HEK293 (cell line): ENCODE data around the gene CLDN1.
A peak's percentile ranks its signal among the peaks of the same experiment; 100 is the strongest.

Experiments used
- EGR2 ChIP-seq: fragments of 450-650 bp; formaldehyde crosslinking; IDR thresholded peaks from 2 replicates; pipeline ENCODE4 v1.5.1; 2016; ENCODE audit warnings: low read depth, missing biosample characterization, missing genetic modification characterization
- PRDM2 ChIP-seq: fragments of 450-650 bp; formaldehyde crosslinking; IDR thresholded peaks from 2 replicates; pipeline ENCODE4 v1.5.1; 2016; ENCODE audit warnings: missing biosample characterization, missing genetic modification characterization, borderline replicate concordance
- SALL2 ChIP-seq: fragments of 450-650 bp; formaldehyde crosslinking; IDR thresholded peaks from 2 replicates; pipeline ENCODE4 v1.5.0; 2017; ENCODE audit warnings: missing biosample characterization, mild to moderate bottlenecking, missing genetic modification characterization, borderline replicate concordance
- SP2 ChIP-seq: fragments of 450-650 bp; formaldehyde crosslinking; IDR thresholded peaks from 2 replicates; pipeline ENCODE4 v1.5.1; 2016; ENCODE audit warnings: missing biosample characterization, missing genetic modification characterization
- YY1 ChIP-seq: fragments of 450-650 bp; formaldehyde crosslinking; IDR thresholded peaks from 2 replicates; pipeline ENCODE4 v1.5.1; 2018; ENCODE audit warnings: missing biosample characterization, missing genetic modification characterization
- ZBTB11 ChIP-seq: fragments of 450-650 bp; formaldehyde crosslinking; conservative IDR thresholded peaks from 2 replicates; pipeline ENCODE4 v1.5.1; 2016; ENCODE audit warnings: low read depth, missing biosample characterization, missing genetic modification characterization
- ZFP69B ChIP-seq: fragments of 450-650 bp; formaldehyde crosslinking; IDR thresholded peaks from 2 replicates; pipeline ENCODE4 v1.5.1; 2016; ENCODE audit warnings: missing biosample characterization, missing genetic modification characterization
- ZNF121 ChIP-seq: fragments of 450-650 bp; formaldehyde crosslinking; IDR thresholded peaks from 2 replicates; pipeline ENCODE4 v1.5.1; 2016; ENCODE audit warnings: missing biosample characterization, missing genetic modification characterization
- ZNF211 ChIP-seq: fragments of 450-650 bp; formaldehyde crosslinking; IDR thresholded peaks from 2 replicates; pipeline ENCODE4 v1.5.1; 2016; ENCODE audit warnings: low read depth, missing biosample characterization, missing genetic modification characterization
- ZNF433 ChIP-seq: fragments of 450-650 bp; formaldehyde crosslinking; IDR thresholded peaks from 2 replicates; pipeline ENCODE4 v1.5.1; 2016; ENCODE audit warnings: missing biosample characterization, missing genetic modification characterization, low read depth
- ZNF449 ChIP-seq: fragments of 450-650 bp; formaldehyde crosslinking; IDR thresholded peaks from 2 replicates; pipeline ENCODE4 v1.5.1; 2017; ENCODE audit warnings: missing biosample characterization, mild to moderate bottlenecking, missing genetic modification characterization, moderate library complexity
- ZNF571 ChIP-seq: fragments of 450-650 bp; formaldehyde crosslinking; IDR thresholded peaks from 2 replicates; pipeline ENCODE4 v1.5.0; 2017; ENCODE audit warnings: missing biosample characterization, missing genetic modification characterization
- TF ChIP-seq, protein P1 (sequence below): fragments of 450-650 bp; formaldehyde crosslinking; IDR thresholded peaks from 2 replicates; pipeline ENCODE4 v1.5.0; 2017; ENCODE audit warnings: missing biosample characterization, missing genetic modification characterization, borderline replicate concordance
- TF ChIP-seq, protein P2 (sequence below): fragments of 450-650 bp; formaldehyde crosslinking; IDR thresholded peaks from 2 replicates; pipeline ENCODE4 v1.5.1; 2016; ENCODE audit warnings: missing biosample characterization, missing genetic modification characterization
- TF ChIP-seq, protein P3 (sequence below): fragments of 450-650 bp; formaldehyde crosslinking; IDR thresholded peaks from 2 replicates; pipeline ENCODE4 v1.5.1; 2016; ENCODE audit warnings: missing biosample characterization, missing genetic modification characterization, low read depth

Gene CLDN1

GRCh38 chr3:190321789-190322603 lies at the start of gene CLDN1 (continued):
- TF ChIP-seq ZNF571 (tag by site-specific recombination) (no peak), SP2 (tag by site-specific recombination) (no peak), ZNF121 (tag by site-specific recombination) (no peak), ZBTB11 (tag by site-specific recombination) (0 out of 2 replicates have a peak, but pooled peaks have one; percentile 22), ZNF433 (tag by site-specific recombination) (no peak), ZNF449 (tag by site-specific recombination) (peak; percentile 99), PRDM2 (no peak), ZFP69B (tag by site-specific recombination) (peak; percentile 77; the same call in 1 of the 2 replicates), EGR2 (tag by site-specific recombination) (no peak), ZNF211 (tag by site-specific recombination) (no peak), YY1 (tag by site-specific recombination) (0 out of 2 replicates have a peak, but pooled peaks have one; percentile 61), SALL2 (tag by site-specific recombination) (no peak)
- TF ChIP-seq, protein P1, sequence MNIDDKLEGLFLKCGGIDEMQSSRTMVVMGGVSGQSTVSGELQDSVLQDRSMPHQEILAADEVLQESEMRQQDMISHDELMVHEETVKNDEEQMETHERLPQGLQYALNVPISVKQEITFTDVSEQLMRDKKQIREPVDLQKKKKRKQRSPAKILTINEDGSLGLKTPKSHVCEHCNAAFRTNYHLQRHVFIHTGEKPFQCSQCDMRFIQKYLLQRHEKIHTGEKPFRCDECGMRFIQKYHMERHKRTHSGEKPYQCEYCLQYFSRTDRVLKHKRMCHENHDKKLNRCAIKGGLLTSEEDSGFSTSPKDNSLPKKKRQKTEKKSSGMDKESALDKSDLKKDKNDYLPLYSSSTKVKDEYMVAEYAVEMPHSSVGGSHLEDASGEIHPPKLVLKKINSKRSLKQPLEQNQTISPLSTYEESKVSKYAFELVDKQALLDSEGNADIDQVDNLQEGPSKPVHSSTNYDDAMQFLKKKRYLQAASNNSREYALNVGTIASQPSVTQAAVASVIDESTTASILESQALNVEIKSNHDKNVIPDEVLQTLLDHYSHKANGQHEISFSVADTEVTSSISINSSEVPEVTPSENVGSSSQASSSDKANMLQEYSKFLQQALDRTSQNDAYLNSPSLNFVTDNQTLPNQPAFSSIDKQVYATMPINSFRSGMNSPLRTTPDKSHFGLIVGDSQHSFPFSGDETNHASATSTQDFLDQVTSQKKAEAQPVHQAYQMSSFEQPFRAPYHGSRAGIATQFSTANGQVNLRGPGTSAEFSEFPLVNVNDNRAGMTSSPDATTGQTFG (tag by site-specific recombination) = no peak
- TF ChIP-seq, protein P2, sequence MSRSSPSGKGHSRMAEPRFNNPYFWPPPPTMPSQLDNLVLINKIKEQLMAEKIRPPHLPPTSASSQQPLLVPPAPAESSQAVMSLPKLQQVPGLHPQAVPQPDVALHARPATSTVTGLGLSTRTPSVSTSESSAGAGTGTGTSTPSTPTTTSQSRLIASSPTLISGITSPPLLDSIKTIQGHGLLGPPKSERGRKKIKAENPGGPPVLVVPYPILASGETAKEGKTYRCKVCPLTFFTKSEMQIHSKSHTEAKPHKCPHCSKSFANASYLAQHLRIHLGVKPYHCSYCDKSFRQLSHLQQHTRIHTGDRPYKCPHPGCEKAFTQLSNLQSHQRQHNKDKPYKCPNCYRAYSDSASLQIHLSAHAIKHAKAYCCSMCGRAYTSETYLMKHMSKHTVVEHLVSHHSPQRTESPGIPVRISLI = no peak
- TF ChIP-seq, protein P3, sequence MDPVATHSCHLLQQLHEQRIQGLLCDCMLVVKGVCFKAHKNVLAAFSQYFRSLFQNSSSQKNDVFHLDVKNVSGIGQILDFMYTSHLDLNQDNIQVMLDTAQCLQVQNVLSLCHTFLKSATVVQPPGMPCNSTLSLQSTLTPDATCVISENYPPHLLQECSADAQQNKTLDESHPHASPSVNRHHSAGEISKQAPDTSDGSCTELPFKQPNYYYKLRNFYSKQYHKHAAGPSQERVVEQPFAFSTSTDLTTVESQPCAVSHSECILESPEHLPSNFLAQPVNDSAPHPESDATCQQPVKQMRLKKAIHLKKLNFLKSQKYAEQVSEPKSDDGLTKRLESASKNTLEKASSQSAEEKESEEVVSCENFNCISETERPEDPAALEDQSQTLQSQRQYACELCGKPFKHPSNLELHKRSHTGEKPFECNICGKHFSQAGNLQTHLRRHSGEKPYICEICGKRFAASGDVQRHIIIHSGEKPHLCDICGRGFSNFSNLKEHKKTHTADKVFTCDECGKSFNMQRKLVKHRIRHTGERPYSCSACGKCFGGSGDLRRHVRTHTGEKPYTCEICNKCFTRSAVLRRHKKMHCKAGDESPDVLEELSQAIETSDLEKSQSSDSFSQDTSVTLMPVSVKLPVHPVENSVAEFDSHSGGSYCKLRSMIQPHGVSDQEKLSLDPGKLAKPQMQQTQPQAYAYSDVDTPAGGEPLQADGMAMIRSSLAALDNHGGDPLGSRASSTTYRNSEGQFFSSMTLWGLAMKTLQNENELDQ = no peak
